Naive thymus-derived CD4-positive, alpha-beta T cell (primary cell): ENCODE data around the gene TGFBR3. TPM values are rescaled to one million over a fixed set of nuclear protein-coding genes. Genes with fewer than 3 reads are reported as not detected.

Experiments used
- ATAC-seq: fragments of 150-1000 bp; cut with Tn5 transposase; 2 replicates; pipeline ENCODE4 v1.10.0; 2021; ENCODE audit warnings: mild to moderate bottlenecking, moderate library complexity
- CTCF ChIA-PET: fragments of 350-600 bp; sonication (Branson Sonifier 250); formaldehyde crosslinking; loops from one replicate; lab custom pipeline; 2021; ENCODE audit warnings: antibody characterized with exemption; lab: Charles Lee
- POLR2A ChIA-PET: fragments of 350-600 bp; sonication (Branson Sonifier 250); formaldehyde crosslinking; loops from one replicate; lab custom pipeline; 2021; ENCODE audit warnings: antibody characterized with exemption, inconsistent platforms; lab: Charles Lee
- DNase-seq, 9 donors: peaks; one replicate each; pipeline versions ENCODE4 v3.0.0 to v3.0.0-alpha.2; 2020 to 2022; ENCODE audit warnings: mixed read lengths in 1 of 9
- H3K27ac ChIP-seq: one replicate; pipeline ENCODE4 v1.7.0; 2013; ENCODE audit warnings: mild to moderate bottlenecking, low read depth, low read length, moderate library complexity
- H3K27me3 ChIP-seq, 2 donors: one replicate each; pipeline ENCODE4 v1.7.0; 2013; ENCODE audit warnings: low read length in 2 of 2, mild to moderate bottlenecking in 2 of 2, moderate library complexity in 2 of 2; ENCODE audit not compliant: control insufficient read depth in 2 of 2, insufficient read depth in 2 of 2
- H3K36me3 ChIP-seq, 3 experiments: 1 replicate in 2 of 3; 2 replicates in 1 of 3; pipeline ENCODE4 v1.7.0; 2013; ENCODE audit warnings: low read length in 3 of 3, mild to moderate bottlenecking in 3 of 3, moderate library complexity in 1 of 3; ENCODE audit not compliant: insufficient read depth in 3 of 3, control insufficient read depth in 2 of 3
- H3K4me1 ChIP-seq, 2 donors: one replicate each; pipeline ENCODE4 v1.7.0; 2013; ENCODE audit warnings: low read length in 2 of 2, mild to moderate bottlenecking in 2 of 2, moderate library complexity in 1 of 2; ENCODE audit not compliant: control insufficient read depth in 2 of 2, insufficient read depth in 2 of 2
- H3K4me3 ChIP-seq: 2 replicates; pipeline ENCODE4 v1.7.0; 2013; ENCODE audit warnings: mild to moderate bottlenecking, low read length
- H3K9me3 ChIP-seq, 3 experiments: 1 replicate in 2 of 3; 2 replicates in 1 of 3; pipeline ENCODE4 v1.7.0; 2013; ENCODE audit warnings: low read length in 3 of 3; ENCODE audit not compliant: control insufficient read depth in 2 of 3
- H3K27ac Mint-ChIP-seq, 9 donors: one replicate each; pipeline ENCODE4 v1.8.0; 2020 to 2022; ENCODE audit warnings: mixed read lengths in 9 of 9, mild to moderate bottlenecking in 8 of 9, moderate library complexity in 5 of 9, inconsistent platforms in 2 of 9
- H3K27me3 Mint-ChIP-seq, 5 donors: one replicate each; pipeline ENCODE4 v1.8.0; 2021 to 2022; ENCODE audit warnings: mixed read lengths in 5 of 5, mild to moderate bottlenecking in 1 of 5
- H3K36me3 Mint-ChIP-seq, 5 donors: one replicate each; pipeline ENCODE4 v1.8.0; 2020 to 2022; ENCODE audit warnings: mixed read lengths in 5 of 5, mild to moderate bottlenecking in 3 of 5, inconsistent platforms in 1 of 5
- H3K4me1 Mint-ChIP-seq, 7 donors: one replicate each; pipeline ENCODE4 v1.8.0; 2020 to 2022; ENCODE audit warnings: mixed read lengths in 7 of 7, mild to moderate bottlenecking in 3 of 7, inconsistent platforms in 1 of 7
- H3K4me3 Mint-ChIP-seq, 10 donors: one replicate each; pipeline ENCODE4 v1.8.0; 2020 to 2022; ENCODE audit warnings: mild to moderate bottlenecking in 10 of 10, mixed read lengths in 10 of 10, moderate library complexity in 6 of 10, inconsistent platforms in 2 of 10
- H3K9me3 Mint-ChIP-seq, 11 donors: one replicate each; pipeline ENCODE4 v1.8.0; 2020 to 2022; ENCODE audit warnings: mixed read lengths in 11 of 11, mild to moderate bottlenecking in 4 of 11, inconsistent platforms in 1 of 11, moderate library complexity in 1 of 11
- intact Hi-C, 2 donors: fragments of 100-400 bp; cut with micrococcal nuclease; formaldehyde crosslinking; loops; one replicate each; pipeline ENCODE4 v1.15.1; 2023
- polyA plus RNA-seq, 2 donors: library from polyadenylated mRNA; unstranded; fragments of 300-500 nt; fragmentation: Illumina TruSeq; gene quantifications; one replicate each; pipeline ENCODE4 v1.2.3, GENCODE V29; 2021
- total RNA-seq, 6 experiments: library from RNA in 5 of 6; stranded (reverse) in 5 of 6; gene quantifications; 1 replicate in 5 of 6; 2 replicates in 1 of 6; pipeline ENCODE4 v1.2.3 and lab custom pipeline; 2021 to 2026

The TGFBR3 gene
- total and polyA plus RNA-seq, 7 experiments from 2014 or later, result 9.4 to 36.3 (median 11.4) TPM

DNA sequence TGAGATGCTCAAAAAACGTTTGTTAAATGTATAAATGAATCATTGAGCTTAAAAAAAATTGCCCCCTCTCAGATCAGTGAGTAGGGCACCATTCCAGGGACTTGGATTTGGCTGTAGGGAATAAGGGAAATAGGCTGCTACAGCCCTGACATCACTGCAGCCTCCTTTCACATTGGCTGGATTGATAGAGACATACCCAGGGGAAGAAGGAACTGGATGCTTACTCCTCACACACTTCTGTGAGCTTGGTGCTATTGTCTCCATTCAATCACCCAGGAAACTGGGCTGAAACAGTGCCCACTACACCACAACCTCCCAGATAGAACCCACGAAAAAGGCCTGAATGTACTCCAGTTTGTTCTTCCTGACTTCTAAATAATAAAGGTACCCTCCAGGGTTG, 87.2 kb downstream of the TGFBR3 start:
- Mint-ChIP-seq H3K4me1 (peaks cover 17 to 44% (median 24%) of the 10 kb centered on the region in 7 donors), H3K36me3 (peaks cover 0 to 40% (median 15%) of the 10 kb centered on the region in 5 donors), H3K4me3 (no peak overlapping the region), H3K9me3 (peaks cover 0 to 6% (median 1%) of the 10 kb centered on the region in 11 donors), H3K27me3 (peaks cover 0 to 6% (median 0%) of the 10 kb centered on the region in 5 donors), H3K27ac (peak overlapping the region in 3 of 9 donors; percentile 28 to 77 (median 50))
- Histone ChIP-seq H3K36me3 (peaks cover 0 to 10% (median 0%) of the 10 kb centered on the region in 3 experiments), H3K4me3 (no peak overlapping the region), H3K4me1 (peaks cover 12 to 17% of the 10 kb centered on the region in 2 donors), H3K9me3 (no peaks in the 10 kb centered on the region), H3K27ac (no peak overlapping the region), H3K27me3 (no peaks in the 10 kb centered on the region)
- DNase-seq, result no peak
- intact Hi-C loops, result no loop called here
- CTCF ChIA-PET, result interaction anchor here (0.6 to 1.4 kb wide), 2 partner anchors 9 to 11 kb away, joined by 3 read pairs; no protein-coding TSS in a partner anchor
- POLR2A ChIA-PET, result no interaction called here
- no peak for ATAC-seq

GRCh38 chr1:91798241-91798648, 87.7 kb downstream of the TGFBR3 start:
- ATAC-seq, result no peak
- H3K36me3 Mint-ChIP-seq, result peaks cover 0 to 40% (median 15%) of the 10 kb centered on the region in 5 donors
- H3K4me3 ChIP-seq, result no peak overlapping the region
- H3K27me3 ChIP-seq, result no peaks in the 10 kb centered on the region
- H3K27me3 Mint-ChIP-seq, result peaks cover 0 to 6% (median 0%) of the 10 kb centered on the region in 5 donors
- peaks cover 0 to 6% (median 0%) of the 10 kb centered on the region in 11 donors for H3K9me3 Mint-ChIP-seq
- intact Hi-C loops, result no loop called here
- ChIA-PET CTCF (interaction anchor here (1.4 kb wide), 1 partner anchor 12 kb away, joined by 3 read pairs; no protein-coding TSS in a partner anchor), POLR2A (no interaction called here)
- H3K4me3 Mint-ChIP-seq, result no peak overlapping the region
- H3K4me1 Mint-ChIP-seq, result peaks cover 12 to 39% (median 19%) of the 10 kb centered on the region in 7 donors
- H3K27ac ChIP-seq, result no peak overlapping the region
- H3K36me3 ChIP-seq, result peaks cover 0 to 10% (median 0%) of the 10 kb centered on the region in 3 experiments
- peak overlapping the region in 4 of 9 donors; percentile 5 to 79 (median 64) for H3K27ac Mint-ChIP-seq
- H3K9me3 ChIP-seq, result no peaks in the 10 kb centered on the region
- DNase-seq, result no peak
- H3K4me1 ChIP-seq, result peaks cover 7 to 12% of the 10 kb centered on the region in 2 donors

- ChIA-PET POLR2A (interaction anchor here (2.0 kb wide), 1 partner anchor 8 kb away, joined by 13 read pairs; no protein-coding TSS in a partner anchor), CTCF (interaction anchor here (0.6 to 1.4 kb wide), 2 partner anchors 13 to 332 kb away, joined by 3 read pairs; no protein-coding TSS in a partner anchor)
- no peak overlapping the region for H3K4me3 ChIP-seq
- Mint-ChIP-seq H3K4me1 (peaks cover 14 to 39% (median 18%) of the 10 kb centered on the region in 7 donors), H3K36me3 (peaks cover 0 to 35% (median 15%) of the 10 kb centered on the region in 5 donors), H3K9me3 (peaks cover 0 to 5% (median 0%) of the 10 kb centered on the region in 11 donors), H3K4me3 (no peak overlapping the region), H3K27ac (peak overlapping the region in 2 of 9 donors; percentile 20 to 29), H3K27me3 (peaks cover 0 to 2% (median 0%) of the 10 kb centered on the region in 5 donors)
- H3K9me3 ChIP-seq, result no peaks in the 10 kb centered on the region
- intact Hi-C loops, result no loop called here
- DNase-seq (no peak), ATAC-seq (no peak)
- H3K27ac ChIP-seq, result no peak overlapping the region
- H3K4me1 ChIP-seq, result peaks cover 2 to 11% of the 10 kb centered on the region in 2 donors
- no peaks in the 10 kb centered on the region for H3K27me3 ChIP-seq
- H3K36me3 ChIP-seq, result peaks cover 0 to 10% (median 0%) of the 10 kb centered on the region in 3 experiments
Observed at GRCh38 chr1:91797164-91797563, 88.8 kb downstream of the TGFBR3 start.

- H3K4me1 Mint-ChIP-seq, result peaks cover 19 to 39% (median 26%) of the 10 kb centered on the region in 7 donors
- H3K36me3 Mint-ChIP-seq, result peaks cover 0 to 34% (median 15%) of the 10 kb centered on the region in 5 donors
- Histone ChIP-seq H3K27ac (no peak overlapping the region), H3K36me3 (peaks cover 0 to 10% (median 0%) of the 10 kb centered on the region in 3 experiments), H3K4me1 (peaks cover 11 to 20% of the 10 kb centered on the region in 2 donors), H3K27me3 (no peaks in the 10 kb centered on the region), H3K4me3 (no peak overlapping the region), H3K9me3 (no peaks in the 10 kb centered on the region)
- CTCF ChIA-PET, result interaction anchor here (1.0 to 1.2 kb wide), 3 partner anchors 8 to 90 kb away, joined by 3 to 4 read pairs (median 3); no protein-coding TSS in a partner anchor
- peaks cover 0 to 2% (median 0%) of the 10 kb centered on the region in 5 donors for H3K27me3 Mint-ChIP-seq
- no peak overlapping the region for H3K4me3 Mint-ChIP-seq
- DNase-seq, result no peak
- POLR2A ChIA-PET, result interaction anchor here (2.0 kb wide), 1 partner anchor 9 kb away, joined by 13 read pairs; no protein-coding TSS in a partner anchor
- ATAC-seq, result no peak
- H3K9me3 Mint-ChIP-seq, result peaks cover 0 to 5% (median 0%) of the 10 kb centered on the region in 11 donors
- intact Hi-C loops, result no loop called here
- H3K27ac Mint-ChIP-seq, result peak overlapping the region in 1 of 9 donors; percentile 32
Observed at GRCh38 chr1:91796390-91796654, 89.6 kb downstream of the TGFBR3 start.

- peaks cover 0 to 33% (median 15%) of the 10 kb centered on the region in 5 donors for H3K36me3 Mint-ChIP-seq
- Histone ChIP-seq H3K4me1 (peaks cover 16 to 25% of the 10 kb centered on the region in 2 donors), H3K36me3 (peaks cover 0 to 10% (median 0%) of the 10 kb centered on the region in 3 experiments), H3K9me3 (no peaks in the 10 kb centered on the region), H3K27me3 (no peaks in the 10 kb centered on the region), H3K4me3 (no peak overlapping the region), H3K27ac (no peak overlapping the region)
- intact Hi-C loops, result no loop called here
- no peak overlapping the region for H3K4me3 Mint-ChIP-seq
- ChIA-PET POLR2A (interaction anchor here (2.0 kb wide), 1 partner anchor 10 kb away, joined by 13 read pairs; no protein-coding TSS in a partner anchor), CTCF (interaction anchor here (1.0 to 1.2 kb wide), 3 partner anchors 8 to 91 kb away, joined by 3 to 4 read pairs (median 3); no protein-coding TSS in a partner anchor)
- peak overlapping the region in 1 of 9 donors; percentile 32 for H3K27ac Mint-ChIP-seq
- ATAC-seq (no peak), DNase-seq (no peak)
- H3K27me3 Mint-ChIP-seq, result peaks cover 0 to 2% (median 0%) of the 10 kb centered on the region in 5 donors
- peaks cover 22 to 42% (median 30%) of the 10 kb centered on the region in 7 donors for H3K4me1 Mint-ChIP-seq
- peaks cover 0 to 5% (median 0%) of the 10 kb centered on the region in 11 donors for H3K9me3 Mint-ChIP-seq
Observed at GRCh38 chr1:91795591-91796389, 90.2 kb downstream of the TGFBR3 start.

GRCh38 chr1:91793877-91794276, 92.1 kb downstream of the TGFBR3 start:
- peaks cover 0 to 10% (median 0%) of the 10 kb centered on the region in 3 experiments for H3K36me3 ChIP-seq
- Mint-ChIP-seq H3K9me3 (peaks cover 0 to 5% (median 0%) of the 10 kb centered on the region in 11 donors), H3K27me3 (peaks cover 0 to 2% (median 0%) of the 10 kb centered on the region in 5 donors), H3K4me1 (peaks cover 26 to 46% (median 38%) of the 10 kb centered on the region in 7 donors), H3K36me3 (peaks cover 0 to 31% (median 15%) of the 10 kb centered on the region in 5 donors), H3K4me3 (no peak overlapping the region), H3K27ac (no peak overlapping the region)
- ChIA-PET CTCF (no interaction called here), POLR2A (interaction anchor here (3.3 kb wide), 1 partner anchor 11 kb away, joined by 23 read pairs; no protein-coding TSS in a partner anchor)
- peaks cover 18 to 29% of the 10 kb centered on the region in 2 donors for H3K4me1 ChIP-seq
- no peak overlapping the region for H3K4me3 ChIP-seq
- H3K27me3 ChIP-seq, result no peaks in the 10 kb centered on the region
- no peak overlapping the region for H3K27ac ChIP-seq
- no peaks in the 10 kb centered on the region for H3K9me3 ChIP-seq
- no peak for ATAC-seq
- intact Hi-C loops, result no loop called here
- DNase-seq, result no peak
